GM21619 (cell line): ENCODE data around the gene SLC37A3.
"Not testable (repeated sequence)": the region's sequence is repeated elsewhere in the genome, so short reads cannot be mapped to it uniquely, and the experiment has no call there.

Source experiments
- ATAC-seq: cut with Tn5 transposase; IDR thresholded peaks from one replicate; pipeline ENCODE4 v1.9.1; 2021; ENCODE audit not compliant: unreplicated experiment

The SLC37A3 gene

GRCh38 chr7:140349144-140349771, 49.1 kb downstream of the SLC37A3 start:
- no peak for ATAC-seq

- ATAC-seq, result no peak
These were observed 50.0 kb downstream of the SLC37A3 start for GRCh38 chr7:140348161-140348849.

DNA sequence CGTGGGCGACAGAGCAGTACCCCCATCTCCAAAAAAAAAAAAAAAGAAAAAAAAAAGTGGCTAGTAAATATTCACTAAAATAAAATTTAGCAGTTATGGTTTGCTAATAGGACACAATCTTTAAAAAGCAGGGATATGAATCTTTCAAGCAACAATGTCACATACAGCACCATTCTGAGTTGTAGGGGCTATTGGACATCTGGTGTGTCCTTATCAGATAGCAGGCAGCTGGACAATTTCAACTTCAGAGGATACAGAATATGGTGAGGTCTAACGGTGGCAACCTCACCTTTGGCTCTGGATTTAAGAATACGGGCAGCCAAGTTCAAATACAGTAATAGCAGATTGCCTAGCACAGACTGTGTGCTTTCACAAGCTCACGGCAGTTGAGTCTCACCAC, 51.1 kb downstream of the SLC37A3 start:
- ATAC-seq, result no peak

GRCh38 chr7:140345426-140345825, 52.9 kb downstream of the SLC37A3 start:
- ATAC-seq, result no peak

- ATAC-seq, result no peak
These were observed 55.4 kb downstream of the SLC37A3 start for GRCh38 chr7:140342727-140343514.

DNA sequence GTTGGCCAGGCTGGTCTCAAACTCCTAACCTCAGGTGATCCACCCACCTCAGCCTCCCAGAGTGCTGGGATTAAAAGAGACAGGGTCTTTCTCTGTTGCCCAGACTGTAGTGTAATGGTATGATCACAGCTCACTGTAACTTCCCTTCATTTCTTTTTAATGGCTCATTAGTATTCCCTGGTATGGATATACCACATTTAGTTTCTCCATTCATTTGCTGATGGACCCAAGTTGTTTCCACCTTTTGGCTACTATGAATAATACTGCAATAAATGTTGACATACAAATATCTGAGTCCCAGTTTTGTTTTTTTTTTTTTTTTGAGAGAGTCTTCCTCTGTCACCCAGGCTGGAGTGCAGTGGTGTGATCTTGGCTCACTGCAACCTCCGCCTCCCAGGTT, 59.4 kb downstream of the SLC37A3 start:
- ATAC-seq, result not testable (repeated sequence)

DNA sequence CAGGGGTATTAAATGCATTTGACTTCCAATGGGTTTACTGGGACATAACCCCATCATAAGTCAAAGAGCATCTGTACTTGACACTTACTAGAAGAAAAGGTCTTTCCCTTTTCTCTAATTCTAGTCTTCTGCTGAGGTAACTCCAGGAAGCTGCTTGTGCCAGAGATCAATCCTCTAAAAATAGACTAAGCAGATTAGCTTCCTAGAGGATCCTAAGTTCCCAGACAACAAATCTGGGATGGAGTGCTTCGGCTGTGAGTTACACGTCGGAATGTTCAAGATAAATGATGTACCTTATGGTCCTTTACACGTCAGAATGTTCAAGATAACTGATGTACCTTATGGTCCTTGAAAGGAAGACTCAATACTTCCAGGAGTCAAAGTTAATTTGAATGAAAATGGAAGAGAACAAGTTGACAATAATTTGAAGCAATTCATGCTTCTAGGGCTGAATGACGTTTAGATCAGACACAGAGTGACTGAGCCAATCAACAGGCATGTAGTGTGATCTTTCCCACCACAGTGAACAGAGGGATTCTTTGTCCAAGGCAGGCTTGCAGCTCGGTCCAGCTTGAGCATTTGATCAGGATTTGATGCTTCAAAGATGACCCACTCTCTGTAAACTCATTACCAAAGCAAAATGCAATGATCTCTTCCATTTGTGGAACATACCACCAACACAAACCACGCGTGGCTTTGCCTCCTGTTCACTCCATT, 63.8 kb downstream of the SLC37A3 start:
- no peak for ATAC-seq

GRCh38 chr7:140333686-140334085, 64.6 kb downstream of the SLC37A3 start:
- ATAC-seq, result no peak

- ATAC-seq, result no peak
These were observed 65.1 kb downstream of the SLC37A3 start for GRCh38 chr7:140333223-140333622.

GRCh38 chr7:140330595-140330994, 67.7 kb downstream of the SLC37A3 start:
- no peak for ATAC-seq

DNA sequence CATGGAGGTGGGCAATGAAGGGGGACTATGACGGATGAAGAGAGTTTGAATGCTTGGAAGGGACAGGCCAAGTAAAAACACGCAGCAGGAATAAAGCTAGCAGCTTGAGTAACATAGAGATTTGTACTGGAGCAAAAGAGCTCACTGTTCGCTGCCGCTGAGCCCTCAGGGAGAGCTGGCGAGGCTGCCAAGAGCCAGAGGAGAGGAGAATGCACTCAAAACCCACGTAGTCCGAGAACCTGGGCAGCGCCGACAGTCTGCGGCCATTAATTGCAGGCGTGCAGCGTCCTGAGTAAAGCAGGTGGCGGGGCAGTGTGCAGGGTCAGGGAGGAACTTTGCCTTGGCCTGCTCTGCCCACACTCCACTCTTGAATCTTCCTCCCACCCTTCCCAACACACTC, 68.2 kb downstream of the SLC37A3 start:
- ATAC-seq, result no peak

- ATAC-seq, result no peak
These were observed 71.1 kb downstream of the SLC37A3 start for GRCh38 chr7:140327261-140327661.

DNA sequence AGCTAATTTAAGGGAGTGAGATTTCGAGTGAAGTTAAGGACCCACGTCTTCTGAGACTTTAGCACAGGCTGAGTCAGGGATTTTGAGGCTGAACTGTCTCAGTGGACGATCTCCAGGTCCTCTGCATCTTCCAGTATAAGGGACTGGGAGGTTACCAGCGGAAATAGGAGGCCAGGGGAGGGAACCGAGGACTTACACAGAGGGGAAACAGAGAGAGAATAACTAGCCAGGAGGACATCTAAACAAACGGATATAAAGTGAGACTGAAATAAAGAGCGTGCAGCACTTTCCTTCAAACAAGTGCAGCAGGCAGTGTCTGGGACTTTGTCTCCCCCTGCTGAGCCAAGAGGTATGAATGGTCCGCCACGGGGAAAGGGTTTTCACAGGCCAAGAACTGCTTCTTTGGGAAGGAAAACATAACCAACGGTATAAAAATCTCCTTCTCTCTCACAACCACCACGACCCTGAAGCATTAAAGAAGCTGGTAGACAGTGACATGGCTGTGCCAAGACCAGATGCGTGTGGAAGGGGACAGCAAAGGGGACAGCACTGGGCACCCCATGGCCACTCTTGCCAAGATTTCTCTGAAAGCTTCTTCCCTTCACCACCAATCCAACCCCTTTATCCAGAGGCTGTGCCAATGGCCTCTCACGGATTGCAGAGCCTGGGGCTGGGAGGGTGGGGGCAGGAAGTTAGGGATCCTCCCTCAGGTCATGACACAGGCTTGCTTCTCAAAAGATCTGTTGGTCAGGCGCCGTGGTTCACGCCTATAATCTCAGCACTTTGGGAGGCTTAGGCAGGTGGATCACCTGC, 72.0 kb downstream of the SLC37A3 start:
- no peak for ATAC-seq

GRCh38 chr7:140325600-140325999, 72.7 kb downstream of the SLC37A3 start:
- no peak for ATAC-seq

GRCh38 chr7:140324714-140325113, 73.6 kb downstream of the SLC37A3 start:
- ATAC-seq, result no peak

GRCh38 chr7:140322759-140323158, 75.6 kb downstream of the SLC37A3 start:
- no peak for ATAC-seq

DNA sequence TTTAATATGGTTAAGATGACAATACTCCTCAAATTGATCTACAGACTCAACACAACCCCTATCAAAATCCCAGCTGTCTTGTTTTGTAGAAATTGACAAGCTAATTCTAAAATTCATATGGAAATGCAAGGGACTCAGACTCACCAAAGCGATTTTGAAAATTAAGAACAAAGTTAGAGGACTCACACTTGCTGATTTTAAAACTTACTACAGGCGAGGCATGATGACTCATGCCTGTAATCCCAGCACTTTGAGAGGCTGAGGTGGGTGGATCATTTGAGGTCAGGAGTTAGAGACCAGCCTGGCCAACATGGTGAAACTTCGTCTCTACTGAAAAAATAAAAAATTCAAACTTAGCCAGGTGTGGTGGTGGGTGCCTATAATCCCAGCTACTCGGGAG, 78.3 kb downstream of the SLC37A3 start:
- ATAC-seq, result not testable (repeated sequence)

- ATAC-seq, result no peak
These were observed 80.3 kb downstream of the SLC37A3 start for GRCh38 chr7:140317999-140318398.

- ATAC-seq, result no peak
These were observed 80.7 kb downstream of the SLC37A3 start for GRCh38 chr7:140317597-140317996.

GRCh38 chr7:140316165-140316661, 82.1 kb downstream of the SLC37A3 start:
- no peak for ATAC-seq
